ENCODE data around the gene LEFTY2. TPM values are rescaled to one million over a fixed set of nuclear protein-coding genes. Genes with fewer than 3 reads are reported as not detected.

The LEFTY2 gene
- total and polyA plus RNA-seq, 2 of the 4 experiments (the other 2 are of a cell fraction), result not detected

- Histone ChIP-seq H4K20me1 (ENCODE audit: insufficient read depth, low read length) (no peaks in the 10 kb centered on the region), H3K9ac (ENCODE audit: low read depth, low read length) (no peak overlapping the region), H4K5ac (ENCODE audit: low read depth, low read length) (no peak overlapping the region), H3K23ac (ENCODE audit: low read depth, low read length) (no peak overlapping the region), H3K4ac (ENCODE audit: low read depth, low read length) (no peak overlapping the region), H3K14ac (replicated peaks; ENCODE audit: low read depth, low read length) (no peak overlapping the region), H2BK20ac (ENCODE audit: low read depth, low read length) (no peak overlapping the region), H2AK9ac (replicated peaks; ENCODE audit: low read depth, low read length, poor library complexity) (no peak overlapping the region), H2AK5ac (ENCODE audit: low read depth, low read length) (no peak overlapping the region), H3K18ac (ENCODE audit: low read depth, low read length) (no peak overlapping the region), H4K8ac (ENCODE audit: low read depth in 2 of 2, low read length in 2 of 2) (no peak overlapping the region), H3K4me2 (ENCODE audit: low read depth, low read length) (no peak overlapping the region), H2BK15ac (ENCODE audit: low read depth, low read length) (no peak overlapping the region), H3K27ac (ENCODE audit: insufficient read depth, low read length) (no peak overlapping the region), H3K56ac (ENCODE audit: extremely low read depth, insufficient read depth, low read length) (no peak overlapping the region), H2BK120ac (ENCODE audit: low read depth, low read length) (no peak overlapping the region), H2BK5ac (ENCODE audit: low read depth, low read length, poor library complexity, severe bottlenecking) (no peak overlapping the region), H3K79me1 (ENCODE audit: low read depth in 1 of 2, low read length in 2 of 2) (no peaks in the 10 kb centered on the region), H3K9me3 (ENCODE audit: control insufficient read depth, insufficient read depth, low read length) (no peaks in the 10 kb centered on the region), H3K9me1 (ENCODE audit: insufficient read depth, low read length) (no peaks in the 10 kb centered on the region), H3K4me1 (ENCODE audit: control insufficient read depth, insufficient read depth, low read length) (peaks cover 1% of the 10 kb centered on the region; the same call in 1 of the 2 replicates), H3K36me3 (ENCODE audit: control insufficient read depth, insufficient read depth, low read length) (no peaks in the 10 kb centered on the region), H4K91ac (ENCODE audit: insufficient read depth, low read depth, low read length) (no peak overlapping the region), H3K27me3 (ENCODE audit: control insufficient read depth, insufficient read depth, low read length) (peaks cover 3% of the 10 kb centered on the region; the same call in 1 of the 2 replicates), H2AFZ (replicated peaks; ENCODE audit: low read length, poor library complexity) (no peak overlapping the region), H3K4me3 (ENCODE audit: insufficient read depth, low read depth, low read length) (no peak overlapping the region)
- dilution Hi-C loops (cut with HindIII; ENCODE audit: low sequenced_read_pairs, unreplicated experiment) (no loop called here), intact Hi-C loops (cut with micrococcal nuclease) (no loop called here), in situ Hi-C loops (cut with MboI; ENCODE audit: low sequenced_read_pairs) (no loop called here)
- no CpG with 5 or more reads among the region's 6 CpGs for WGBS, 2 experiments (ENCODE audit: extremely low coverage in 2 of 2, insufficient read length in 1 of 2)
- BruUV-seq (replicated peaks), result no TSS peak
- POLR2A ChIA-PET (ENCODE audit: unreplicated experiment), result interaction anchor here (0.6 kb wide), 1 partner anchor 401 kb away, joined by 3 read pairs; no protein-coding TSS in a partner anchor
- CTCF ChIA-PET, result interaction anchor here (1.0 kb wide), 1 partner anchor 432 kb away, joined by 3 read pairs; no protein-coding TSS in a partner anchor
- no peak for ATAC-seq (ENCODE audit: low read depth)
- no peak for DNase-seq
- TF ChIP-seq CEBPB (IDR thresholded peaks at IDR 0.05; ENCODE audit: low read depth, low read length) (no peak), POLR2A (IDR thresholded peaks at IDR 0.05; ENCODE audit: low read depth, low read length) (no peak), NFE2L2 (IDR thresholded peaks at IDR 0.05; ENCODE audit: low read depth, low read length) (no peak), CTCF (conservative IDR thresholded peaks at IDR 0.05; ENCODE audit: low read depth, low read length) (no peak), SMC3 (IDR thresholded peaks at IDR 0.05; ENCODE audit: low read depth, low read length) (no peak), BHLHE40 (IDR thresholded peaks at IDR 0.05; ENCODE audit: low read depth, low read length) (no peak), RFX5 (IDR thresholded peaks at IDR 0.05; ENCODE audit: low read depth, low read length) (no peak)
Observed at GRCh38 chr1:225906467-225906866, 34.6 kb downstream of the LEFTY2 start.
